Parathyroid adenoma (tissue), 2 donors: ENCODE measurements around the gene PCNT.

Experiments used
- H2AFZ ChIP-seq: fragments of 300-600 bp; sonication (generic); one replicate; pipeline ENCODE4 v1.7.0; 2017; ENCODE audit warnings: antibody characterized with exemption, mild to moderate bottlenecking
- H3K27ac ChIP-seq: fragments of 300-600 bp; sonication (generic); one replicate; pipeline ENCODE4 v1.7.0; 2017
- H3K27me3 ChIP-seq: fragments of 300-600 bp; sonication (generic); one replicate; pipeline ENCODE4 v1.7.0; 2017; ENCODE audit warnings: low read length; ENCODE audit not compliant: control insufficient read depth, insufficient read depth
- H3K36me3 ChIP-seq: fragments of 300-600 bp; sonication (generic); one replicate; pipeline ENCODE4 v1.7.0; 2017; ENCODE audit warnings: low read length; ENCODE audit not compliant: control insufficient read depth, insufficient read depth
- H3K4me1 ChIP-seq: fragments of 300-600 bp; sonication (generic); one replicate; pipeline ENCODE4 v1.7.0; 2017; ENCODE audit warnings: control low read depth
- H3K4me2 ChIP-seq: fragments of 300-600 bp; sonication (generic); one replicate; pipeline ENCODE4 v1.7.0; 2017; ENCODE audit warnings: low read length
- H3K4me3 ChIP-seq: fragments of 300-600 bp; sonication (generic); one replicate; pipeline ENCODE4 v1.7.0; 2017; ENCODE audit warnings: low read depth, low read length
- H3K79me2 ChIP-seq: fragments of 300-600 bp; sonication (generic); one replicate; pipeline ENCODE4 v1.7.0; 2017; ENCODE audit warnings: control low read depth
- H3K9ac ChIP-seq: fragments of 300-600 bp; sonication (generic); one replicate; pipeline ENCODE4 v1.7.0; 2017; ENCODE audit warnings: mild to moderate bottlenecking
- H3K9me3 ChIP-seq: fragments of 300-600 bp; sonication (generic); one replicate; pipeline ENCODE4 v1.7.0; 2017; ENCODE audit warnings: low read length; ENCODE audit not compliant: control insufficient read depth
- CTCF ChIP-seq: fragments of 300-600 bp; sonication (generic); IDR thresholded peaks from one replicate; pipeline ENCODE4 v1.7.0; 2017; ENCODE audit warnings: antibody characterized with exemption, mild to moderate bottlenecking
- donor health status: primary hyperparathyroidism.

The PCNT gene

GRCh38 chr21:46317710-46318463 lies 6.1 kb upstream of the PCNT start:
- Histone ChIP-seq H3K79me2 (no peaks in the 10 kb centered on the region), H3K4me2 (no peak overlapping the region), H3K27ac (no peak overlapping the region), H2AFZ (no peak overlapping the region), H3K4me1 (no peaks in the 10 kb centered on the region), H3K27me3 (no peaks in the 10 kb centered on the region), H3K9me3 (no peaks in the 10 kb centered on the region), H3K4me3 (no peak overlapping the region), H3K36me3 (no peaks in the 10 kb centered on the region), H3K9ac (no peak overlapping the region)
- TF ChIP-seq CTCF: no peak

- Histone ChIP-seq H2AFZ (no peak overlapping the region), H3K27me3 (no peaks in the 10 kb centered on the region), H3K9me3 (no peaks in the 10 kb centered on the region), H3K4me2 (no peak overlapping the region), H3K36me3 (no peaks in the 10 kb centered on the region), H3K79me2 (no peaks in the 10 kb centered on the region), H3K27ac (no peak overlapping the region), H3K4me1 (no peaks in the 10 kb centered on the region), H3K4me3 (no peak overlapping the region), H3K9ac (no peak overlapping the region)
- no peak for TF ChIP-seq CTCF
These were observed 5.5 kb upstream of the PCNT start for GRCh38 chr21:46318464-46318845.

- H2AFZ ChIP-seq: no peak overlapping the region
These were observed 4.8 kb upstream of the PCNT start for GRCh38 chr21:46319186-46319585.

GRCh38 chr21:46320331-46320801 lies 3.6 kb upstream of the PCNT start:
- TF ChIP-seq CTCF: no peak
- Histone ChIP-seq H3K4me3 (no peak overlapping the region), H2AFZ (no peak overlapping the region), H3K27me3 (no peaks in the 10 kb centered on the region), H3K79me2 (no peaks in the 10 kb centered on the region), H3K36me3 (no peaks in the 10 kb centered on the region), H3K9me3 (no peaks in the 10 kb centered on the region), H3K9ac (no peak overlapping the region), H3K4me2 (no peak overlapping the region), H3K27ac (no peak overlapping the region), H3K4me1 (peaks cover under 1% of the 10 kb centered on the region)

More at GRCh38 chr21:46319186-46319585, 4.8 kb upstream of the PCNT start:
- no peaks in the 10 kb centered on the region for H3K79me2 ChIP-seq
- H3K36me3 ChIP-seq: no peaks in the 10 kb centered on the region
- no peak overlapping the region for H3K27ac ChIP-seq
- no peaks in the 10 kb centered on the region for H3K4me1 ChIP-seq
- no peaks in the 10 kb centered on the region for H3K9me3 ChIP-seq
- no peak for TF ChIP-seq CTCF
- no peak overlapping the region for H3K4me3 ChIP-seq
- H3K4me2 ChIP-seq: no peak overlapping the region
- H3K9ac ChIP-seq: no peak overlapping the region
- no peaks in the 10 kb centered on the region for H3K27me3 ChIP-seq
